ENCODE data around the gene VPS4A.

GRCh38 chr16:69367980-69368379, 56.8 kb downstream of the VPS4A start:
- TF ChIP-seq CTCF (optimal IDR thresholded peaks at IDR 0.05 in 1 of 3, IDR thresholded peaks at IDR 0.05 in 1 of 3, conservative IDR thresholded peaks at IDR 0.05 in 1 of 3; ENCODE audit: extremely low read depth in 1 of 3, insufficient read depth in 2 of 3, low read length in 3 of 3) = no peak
- TF ChIP-seq EZH2 (IDR thresholded peaks at IDR 0.05; ENCODE audit: low read length) = no peak
